HTERT RPE-1 (cell line): ENCODE measurements around the gene MRPL28.

Experiments
- in situ Hi-C: fragments of 300-500 bp; cut with MboI; formaldehyde crosslinking; loops from 4 replicates; pipeline ENCODE4 v1.14.3; 2020; ENCODE audit warnings: low sequenced_read_pairs

MRPL28 gene

DNA sequence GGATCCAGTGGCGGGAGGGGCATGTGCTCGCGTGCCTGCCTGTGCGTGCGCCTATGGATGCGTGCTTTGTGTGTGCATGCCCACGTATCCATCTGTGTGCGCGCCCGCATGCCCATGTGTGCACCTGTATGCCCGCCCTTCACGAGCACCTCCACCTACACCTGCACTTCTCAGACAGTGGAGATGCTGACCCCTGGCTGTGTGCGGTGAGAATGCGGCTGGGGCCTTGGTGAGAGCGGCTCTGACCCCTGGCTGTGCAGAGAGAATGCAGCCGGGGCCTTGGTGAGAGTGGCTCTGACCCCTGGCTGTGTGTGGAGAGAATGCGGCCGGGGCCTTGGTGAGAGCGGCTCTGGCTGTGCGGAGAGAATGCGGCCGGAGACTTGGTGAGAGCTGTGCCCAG lies 51.7 kb downstream of the MRPL28 start:
- in situ Hi-C loops = no loop called here

DNA sequence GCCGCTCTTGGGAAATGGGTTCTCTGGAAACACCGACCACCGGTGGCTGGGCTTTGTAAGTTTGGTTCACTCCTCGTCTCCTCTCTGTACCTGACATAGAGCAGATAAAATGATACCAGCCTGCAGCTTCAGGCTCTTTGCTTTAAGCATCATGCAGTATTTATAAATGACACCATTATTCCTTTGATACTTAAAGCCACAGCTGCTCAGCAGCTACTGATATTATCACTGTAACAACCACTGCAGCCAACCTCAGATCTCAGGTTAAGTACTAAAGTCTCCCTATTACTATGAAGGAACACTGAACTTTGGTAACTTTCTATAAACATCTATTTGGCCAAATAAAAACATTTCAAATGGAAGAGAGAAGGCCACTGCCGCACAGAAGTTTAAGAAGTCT lies 52.8 kb downstream of the MRPL28 start:
- in situ Hi-C loops = no loop called here
